ENCODE measurements around the gene PRR5L.

- TF ChIP-seq CTCF (IDR thresholded peaks at IDR 0.05) (no peak), EZH2 (IDR thresholded peaks at IDR 0.05; ENCODE audit: borderline replicate concordance, insufficient read depth, low read depth, low read length, poor library complexity, severe bottlenecking) (no peak)
These were observed 17.8 kb downstream of the PRR5L start for GRCh38 chr11:36313750-36314433.
